GM21529 (cell line): Measurements from ENCODE around the gene PSAPL1.

Source experiments
- ATAC-seq: cut with Tn5 transposase; IDR thresholded peaks from one replicate; pipeline ENCODE4 v1.9.1; 2021; ENCODE audit not compliant: unreplicated experiment

The PSAPL1 gene

DNA sequence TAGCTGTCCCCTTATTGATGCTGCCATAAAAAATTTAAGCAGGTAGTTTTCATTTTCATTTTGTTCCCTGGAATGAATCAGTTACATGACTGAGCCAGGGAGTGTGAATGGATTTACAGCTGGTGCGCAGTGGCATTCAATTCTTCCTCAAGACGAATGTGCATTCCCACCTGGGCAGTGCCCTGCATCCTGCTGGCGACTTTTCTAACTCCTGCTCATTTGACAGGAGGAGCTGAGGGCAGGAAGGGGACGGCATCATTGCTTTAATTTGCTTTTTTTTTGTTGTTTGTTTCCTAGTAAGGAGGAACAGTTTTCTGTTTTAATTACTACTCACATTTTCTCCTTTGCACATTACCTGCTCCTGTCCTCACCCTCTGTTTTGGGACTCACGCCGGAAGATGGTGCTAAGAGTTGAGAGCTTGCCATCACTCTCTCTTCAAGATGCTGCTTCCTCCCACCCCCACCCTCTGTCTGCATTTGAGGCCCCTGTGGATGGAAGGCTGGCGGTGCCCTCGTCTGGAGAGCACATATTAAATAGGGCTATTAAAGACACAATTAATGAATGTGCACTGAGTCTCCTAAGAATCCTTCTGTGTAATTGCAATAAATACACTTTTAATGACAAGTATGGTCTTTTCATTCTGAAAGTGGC lies 35.8 kb downstream of the PSAPL1 start:
- ATAC-seq, result no peak

DNA sequence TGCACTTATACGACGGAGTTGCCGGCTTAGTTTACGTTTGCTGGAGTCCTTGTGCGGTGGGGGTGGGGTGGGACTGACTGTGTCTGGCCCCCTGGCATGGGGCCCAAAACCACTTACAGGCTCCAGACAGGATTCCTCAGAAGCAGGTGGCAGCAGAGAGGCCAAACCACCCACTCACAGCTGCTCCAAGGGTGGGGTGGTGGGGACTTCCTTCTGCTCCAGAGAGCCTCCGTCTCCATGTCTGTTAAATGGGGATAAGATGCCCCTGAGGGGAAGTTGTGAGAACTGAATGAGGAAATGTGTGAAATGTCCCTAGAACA lies 36.7 kb downstream of the PSAPL1 start:
- ATAC-seq, result no peak

DNA sequence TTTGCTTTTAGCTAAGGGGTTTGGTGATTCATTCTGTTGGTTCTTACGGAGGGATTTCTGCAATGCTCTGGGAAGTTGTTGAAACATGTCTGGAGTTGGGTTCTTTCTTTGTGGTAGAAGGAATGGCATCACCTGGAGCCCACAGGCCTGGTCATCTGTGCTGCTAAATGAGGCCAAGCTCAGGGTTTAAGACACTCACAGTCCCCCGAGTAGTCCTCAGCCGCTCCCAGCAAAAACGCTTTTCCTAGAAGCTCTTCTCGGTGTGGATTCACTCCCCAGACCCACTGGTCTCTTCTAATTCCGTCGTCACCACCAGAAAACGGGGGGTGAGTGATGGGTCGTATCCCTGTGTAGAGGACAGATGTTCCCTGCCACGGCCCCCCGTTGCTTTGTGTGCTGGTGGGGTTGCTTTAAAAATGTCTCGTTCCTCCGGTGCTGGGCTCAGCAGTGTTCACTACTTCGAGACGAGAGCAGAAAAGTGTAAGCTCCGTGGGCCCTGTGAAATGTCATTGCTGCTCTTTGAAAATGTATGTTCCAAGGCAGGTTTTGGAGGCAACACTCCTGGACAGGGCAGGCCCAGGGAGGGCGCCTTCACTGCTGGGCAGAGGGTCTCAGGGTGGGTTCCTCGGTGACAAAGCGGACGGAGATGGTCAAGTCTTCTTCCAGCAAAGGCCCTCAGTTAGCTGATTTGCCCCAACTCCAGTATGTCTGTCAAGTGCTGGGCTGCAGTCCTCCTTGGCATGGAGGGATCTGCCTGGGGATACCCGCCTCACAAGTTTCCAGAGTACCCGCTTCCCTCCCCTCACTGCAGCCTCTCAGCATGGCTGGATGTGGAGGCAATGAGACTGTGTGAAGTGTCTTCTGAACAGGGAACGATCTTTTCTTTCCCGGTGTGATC lies 37.3 kb downstream of the PSAPL1 start:
- no peak for ATAC-seq

DNA sequence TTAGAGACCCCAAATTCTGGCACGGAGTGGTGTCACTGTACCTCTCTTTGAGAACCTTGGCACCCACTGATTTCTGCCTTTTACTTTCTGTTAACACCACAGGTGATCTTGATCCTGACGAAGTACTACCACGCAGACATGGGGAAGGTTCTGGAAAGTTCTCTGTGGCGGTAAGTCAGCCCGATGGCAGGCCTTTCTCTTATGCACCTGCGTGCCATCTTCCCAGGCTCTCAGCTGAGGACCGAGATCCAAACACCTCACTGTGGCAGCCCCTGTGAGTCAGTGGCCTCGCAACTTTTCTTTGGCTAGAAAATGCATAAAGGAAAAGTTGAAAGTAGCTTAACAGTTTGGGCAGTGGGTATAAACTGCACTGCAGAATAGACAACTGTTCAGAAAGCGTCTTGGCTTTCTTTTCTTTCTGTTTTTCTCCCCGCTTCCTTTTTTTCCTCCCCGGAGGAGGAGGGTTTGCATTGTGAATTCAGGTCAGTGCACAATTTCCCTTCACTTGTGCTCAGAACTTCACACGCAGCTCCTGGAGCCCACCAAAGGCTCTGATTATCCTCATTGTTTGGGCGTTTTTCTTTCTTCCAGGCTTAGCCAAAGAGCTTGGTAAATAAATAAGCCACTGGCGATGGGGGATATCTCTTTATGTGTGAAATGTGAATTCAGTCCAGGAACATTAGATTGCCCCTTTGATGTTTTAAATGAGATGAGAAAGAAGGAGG lies 38.4 kb downstream of the PSAPL1 start:
- no peak for ATAC-seq

DNA sequence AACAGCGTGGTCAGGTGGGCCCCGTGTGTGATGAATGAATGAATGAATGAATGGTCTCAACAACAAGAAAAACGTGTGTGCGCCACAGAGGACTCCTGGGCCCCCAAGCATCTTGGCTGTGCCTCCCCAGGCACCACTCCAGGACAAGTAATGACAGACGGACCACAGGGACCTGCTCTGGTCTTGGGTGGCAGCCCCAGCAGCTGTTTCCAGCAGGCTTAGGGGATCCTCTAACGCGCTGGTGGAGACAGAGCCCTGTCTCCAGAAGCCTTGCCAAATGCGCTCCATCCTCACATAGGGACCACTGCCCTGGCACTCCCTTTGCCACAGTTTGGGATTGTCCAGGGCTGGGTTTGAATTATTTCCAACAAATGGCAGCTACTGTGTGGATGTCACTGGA lies 39.1 kb downstream of the PSAPL1 start:
- no peak for ATAC-seq

DNA sequence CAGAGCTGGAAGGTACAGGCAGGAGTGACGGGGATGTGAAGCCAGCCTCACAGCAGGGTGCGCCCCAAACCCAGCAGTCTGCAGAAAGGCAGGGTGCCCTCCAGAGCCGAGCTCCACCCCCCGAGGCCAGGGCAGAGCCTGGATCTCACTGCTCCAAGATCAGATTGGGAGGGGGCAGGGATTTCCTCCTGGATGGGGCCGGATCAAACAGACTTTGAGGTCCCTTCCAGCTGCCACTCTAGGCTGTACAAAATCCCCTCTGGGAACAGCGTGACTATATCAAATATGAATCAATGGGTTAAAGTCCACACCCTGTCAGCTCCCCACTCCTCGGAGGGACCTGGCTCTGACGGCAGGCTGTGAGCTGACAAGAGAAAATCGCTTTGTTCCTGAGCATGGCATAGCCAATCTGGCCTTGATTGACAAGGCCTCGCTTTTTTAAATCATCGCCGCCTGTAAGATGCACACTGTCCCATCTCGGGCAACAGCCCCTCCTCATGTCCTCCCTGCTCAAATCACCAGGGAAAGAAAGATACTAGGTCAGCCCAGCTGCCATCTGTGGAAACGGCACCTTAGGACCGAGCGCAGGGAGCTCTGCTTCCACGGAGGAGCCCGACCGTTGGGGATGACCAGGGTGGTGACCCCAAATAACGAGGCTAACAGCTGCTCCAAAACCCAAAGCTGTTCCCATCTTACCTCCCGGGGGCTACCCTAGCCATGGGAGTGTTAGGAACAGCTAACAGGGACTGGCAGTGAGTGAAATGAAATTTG lies 39.9 kb downstream of the PSAPL1 start:
- ATAC-seq, result no peak

DNA sequence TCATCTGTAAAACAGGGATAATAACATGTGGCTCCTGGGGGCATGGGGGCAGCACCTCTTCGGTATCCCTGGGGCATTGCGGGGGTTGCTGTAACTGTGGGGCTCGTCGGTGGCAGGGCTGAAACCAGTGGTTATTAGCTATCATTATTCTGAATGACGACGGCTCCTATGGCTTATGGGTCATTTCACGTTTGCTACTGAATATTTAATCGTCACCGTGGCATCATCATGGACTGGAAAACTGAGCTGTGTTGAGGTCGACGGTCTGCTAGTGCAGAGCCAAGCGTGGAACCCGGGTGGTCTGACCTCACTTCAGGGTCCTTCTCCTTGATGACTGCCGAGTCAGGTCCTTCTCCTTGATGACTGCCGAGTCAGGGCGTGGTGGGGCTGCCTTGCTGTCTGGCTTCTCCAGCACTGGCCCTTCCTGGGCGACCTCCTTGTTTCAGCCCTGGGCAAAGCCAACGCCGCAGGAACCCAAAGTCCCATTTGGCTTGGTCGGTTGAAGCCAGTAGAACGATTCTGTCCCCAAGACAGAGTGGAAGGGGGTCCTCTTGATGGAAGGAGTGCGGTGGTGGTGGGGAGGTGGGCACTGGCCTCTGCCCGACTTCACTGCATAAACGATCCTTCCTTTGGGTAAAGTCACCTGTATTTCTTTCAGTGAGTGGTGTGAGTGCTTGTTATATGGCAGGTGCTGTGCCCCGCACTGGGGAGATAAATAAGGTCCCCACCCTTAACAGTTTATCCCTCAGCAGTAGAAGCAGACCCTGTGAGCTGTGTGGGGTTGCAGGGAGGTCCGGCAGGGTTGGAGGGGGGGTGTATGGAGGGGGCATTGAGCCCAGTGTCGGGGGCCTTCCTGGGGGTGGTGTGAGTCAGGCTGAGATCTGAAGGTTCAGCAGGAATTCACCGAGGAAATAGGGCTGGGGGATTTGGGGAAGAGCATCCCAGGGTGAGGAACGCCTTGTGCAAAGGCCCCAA lies 40.8 kb downstream of the PSAPL1 start:
- ATAC-seq, result no peak

DNA sequence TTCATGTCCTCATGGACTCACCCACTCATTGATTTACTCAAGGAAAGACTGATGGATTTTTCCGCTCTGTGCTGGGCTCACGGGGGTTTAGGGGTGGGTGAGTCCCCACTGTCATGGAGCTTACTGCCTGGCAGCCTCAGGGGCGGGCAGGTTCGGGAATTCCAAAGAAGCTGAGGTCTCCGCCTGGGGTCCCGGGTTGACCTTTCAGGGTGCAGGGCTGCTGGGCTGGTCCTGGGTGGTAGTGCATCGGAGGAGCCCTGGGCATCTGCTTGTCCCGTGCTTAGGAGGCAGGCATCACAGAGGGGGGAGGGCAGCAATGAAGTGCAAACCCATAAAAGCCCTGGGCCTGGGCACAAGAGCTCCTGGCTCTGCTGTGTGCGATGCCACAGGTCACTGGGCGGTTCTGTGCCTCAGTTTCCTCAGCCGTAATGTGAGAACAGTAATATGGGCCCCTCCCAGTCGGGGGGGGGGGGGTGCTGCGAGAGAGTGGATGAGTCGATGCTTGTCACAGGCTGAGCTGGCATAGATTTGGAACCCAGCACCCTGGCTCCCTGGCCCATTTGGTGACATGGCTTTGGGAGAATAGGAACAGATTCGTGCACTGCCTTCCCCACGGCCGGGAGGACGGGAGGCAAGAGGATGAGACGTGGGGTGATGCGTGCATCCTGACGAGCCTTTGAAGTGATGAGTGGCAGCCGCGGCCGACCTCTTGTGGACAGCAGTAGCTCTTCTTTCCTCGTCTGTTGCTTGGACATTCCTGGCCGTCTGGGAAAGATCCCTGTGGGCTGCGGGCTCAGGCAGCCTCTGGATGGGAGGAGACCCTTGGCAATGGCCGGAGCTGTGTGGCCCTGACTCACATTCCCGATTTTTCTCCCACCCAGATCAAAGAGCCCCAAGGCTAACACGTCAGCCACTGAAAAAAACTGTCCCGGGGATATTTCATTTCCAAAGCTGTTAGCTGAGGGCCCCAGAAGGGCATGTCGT lies 42.0 kb downstream of the PSAPL1 start:
- ATAC-seq, result no peak

DNA sequence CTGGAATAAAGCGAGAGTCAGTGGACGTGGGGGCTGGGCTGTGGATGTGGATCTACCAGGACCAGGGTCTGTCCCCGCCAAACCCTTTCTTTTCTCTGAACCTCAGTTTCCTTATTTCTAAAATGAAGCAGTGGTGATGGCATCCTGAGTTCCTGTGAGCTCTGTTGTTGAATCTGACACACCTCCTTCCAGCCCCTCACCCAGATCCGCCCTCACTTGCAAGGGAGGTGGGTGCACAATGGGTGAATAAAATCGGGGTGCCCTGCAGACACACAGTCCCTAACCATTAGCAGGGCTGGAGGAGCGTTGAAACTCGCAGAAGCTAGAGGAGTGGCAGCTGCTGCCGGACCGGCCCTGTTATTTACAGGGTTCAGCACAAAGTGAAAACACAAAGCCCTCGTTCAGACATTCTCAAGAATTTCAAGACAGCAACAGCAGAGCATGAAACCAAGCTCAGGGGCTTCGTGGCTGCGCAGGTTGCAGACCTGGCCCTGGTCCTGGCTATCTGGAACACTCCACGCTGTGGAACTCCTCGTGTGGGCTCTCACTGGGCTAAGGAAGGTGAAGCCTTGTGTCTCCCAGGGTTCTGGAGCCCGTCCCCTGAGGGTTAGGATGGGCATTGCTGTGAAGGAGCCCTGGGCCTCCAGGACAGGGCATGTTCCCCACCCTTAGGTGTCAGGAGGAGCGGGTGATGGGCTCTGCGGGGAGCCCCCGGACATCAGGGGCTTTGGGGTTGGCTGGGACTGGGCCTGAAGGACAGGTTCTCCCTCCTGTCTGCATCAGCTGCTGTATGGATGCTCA lies 42.9 kb downstream of the PSAPL1 start:
- no peak for ATAC-seq

DNA sequence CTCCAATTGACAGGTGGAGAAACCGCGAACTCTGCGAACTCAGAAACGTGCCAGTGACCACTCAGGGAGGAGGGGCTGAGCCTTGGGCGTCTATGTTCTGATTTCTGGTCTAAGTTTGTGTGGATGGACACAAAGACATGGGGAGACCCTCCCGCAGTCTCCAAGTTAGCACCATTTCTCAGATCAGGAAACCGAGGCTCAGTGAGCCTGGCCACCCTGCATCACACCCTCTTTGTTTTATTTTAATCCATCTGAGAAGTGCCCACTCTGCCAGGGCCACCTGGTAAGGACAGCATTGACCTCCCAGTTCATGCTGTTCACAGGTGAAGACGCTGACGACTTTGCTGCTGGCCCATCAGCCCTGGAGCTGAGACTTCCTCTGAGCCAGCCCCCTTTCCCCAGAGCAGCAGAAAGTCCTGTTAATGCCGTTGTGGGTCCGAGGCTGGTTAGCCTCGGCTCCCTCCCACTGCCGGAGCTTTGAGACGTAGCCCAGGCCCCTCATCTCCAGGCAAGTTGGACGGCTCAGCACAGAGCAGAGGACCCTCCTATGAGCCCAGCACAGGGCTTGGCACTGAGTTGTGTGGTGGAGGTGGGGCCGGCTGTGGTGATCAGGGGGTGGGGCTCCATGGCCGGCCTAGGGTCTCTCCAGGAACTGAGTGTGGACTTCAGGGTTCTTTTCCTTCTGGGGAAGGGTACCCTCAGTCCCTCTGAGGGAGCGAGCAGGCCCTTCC lies 43.7 kb downstream of the PSAPL1 start:
- no peak for ATAC-seq

DNA sequence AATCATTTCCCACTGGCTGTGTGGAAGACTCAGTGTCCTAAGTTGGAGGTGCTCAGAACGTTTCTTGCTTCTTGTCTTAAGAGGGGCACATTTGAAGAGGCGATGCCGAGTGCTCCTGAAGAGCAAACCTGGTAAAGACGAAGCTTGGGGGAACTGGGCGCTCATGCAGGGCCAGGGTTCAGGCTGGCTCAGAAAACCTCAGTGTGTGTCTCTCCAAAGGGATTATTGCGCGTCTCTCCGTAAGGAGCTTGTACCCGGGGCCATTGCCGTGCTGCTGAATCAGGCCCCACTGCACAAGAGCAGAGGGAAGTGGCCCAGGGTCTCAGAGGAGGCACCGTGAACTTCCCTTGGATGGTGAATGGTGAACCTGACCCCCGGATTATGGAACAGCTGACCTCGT lies 44.4 kb downstream of the PSAPL1 start:
- no peak for ATAC-seq

DNA sequence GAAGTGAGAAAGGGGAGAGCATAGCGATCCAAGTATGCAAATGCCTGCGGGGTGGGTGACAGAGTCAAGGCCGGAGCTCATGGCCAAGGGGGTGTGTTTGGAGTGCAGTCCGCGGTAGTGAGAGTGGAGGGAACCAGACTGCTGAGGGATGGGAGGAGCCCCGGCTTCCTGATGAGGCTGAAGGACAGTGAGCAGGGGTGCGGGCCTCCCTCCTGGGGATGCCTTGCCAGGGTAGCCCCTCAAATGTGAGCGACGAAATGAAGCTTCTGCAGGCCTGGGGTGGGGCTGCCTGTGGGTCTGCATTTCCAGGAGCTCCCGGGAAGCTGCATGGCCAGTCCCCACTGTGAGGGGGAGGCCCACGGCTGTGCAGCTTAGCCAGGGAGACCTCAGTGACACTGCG lies 45.0 kb downstream of the PSAPL1 start:
- ATAC-seq, result no peak

DNA sequence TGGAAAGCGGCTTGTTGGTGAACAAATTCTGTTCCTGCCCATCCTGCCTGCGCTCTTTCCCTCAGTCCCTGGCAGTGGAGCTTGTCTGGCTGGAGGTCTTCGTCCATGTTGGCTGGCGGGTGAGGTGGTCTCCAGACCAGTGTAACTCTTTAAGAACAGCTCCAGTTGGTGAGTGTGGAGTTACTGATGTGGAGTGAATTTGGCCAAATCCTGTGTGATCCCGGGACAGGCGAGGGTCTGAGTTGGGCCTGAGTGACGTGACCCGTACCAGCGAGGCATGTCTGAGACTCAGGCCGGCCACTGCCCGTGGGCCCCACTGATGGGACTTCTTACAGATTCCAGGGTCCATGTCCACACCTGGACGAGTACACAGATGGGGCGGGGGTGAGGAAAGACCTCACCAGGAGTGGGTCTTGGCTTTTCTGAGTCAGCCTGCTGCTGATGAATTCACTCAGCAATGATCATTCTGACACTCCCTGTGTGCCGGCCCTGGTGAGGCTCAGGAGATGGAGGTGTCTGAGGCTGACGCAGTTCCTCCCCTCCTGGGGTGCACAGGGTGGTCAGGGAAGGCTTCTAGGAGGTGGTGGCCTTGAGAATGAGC lies 45.5 kb downstream of the PSAPL1 start:
- no peak for ATAC-seq

DNA sequence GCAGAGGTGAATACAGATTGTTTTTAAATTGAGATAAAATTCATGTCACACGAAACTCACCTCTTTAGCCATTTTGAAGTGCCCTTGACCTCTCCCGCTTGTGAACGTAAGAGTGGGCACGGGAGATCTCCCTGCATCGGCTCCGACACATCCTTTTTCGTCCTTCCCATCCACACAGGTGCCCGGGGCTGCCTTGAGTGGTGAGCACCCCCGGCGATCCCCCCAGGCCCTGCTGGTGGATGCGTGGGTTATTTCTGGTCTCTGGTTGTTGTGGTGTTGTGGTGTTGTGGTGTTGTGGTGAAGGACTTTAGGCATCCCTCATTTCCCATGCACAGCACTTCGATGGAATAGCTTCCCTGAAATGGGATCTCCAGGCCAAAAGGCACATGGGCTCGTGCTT lies 46.1 kb downstream of the PSAPL1 start:
- no peak for ATAC-seq

DNA sequence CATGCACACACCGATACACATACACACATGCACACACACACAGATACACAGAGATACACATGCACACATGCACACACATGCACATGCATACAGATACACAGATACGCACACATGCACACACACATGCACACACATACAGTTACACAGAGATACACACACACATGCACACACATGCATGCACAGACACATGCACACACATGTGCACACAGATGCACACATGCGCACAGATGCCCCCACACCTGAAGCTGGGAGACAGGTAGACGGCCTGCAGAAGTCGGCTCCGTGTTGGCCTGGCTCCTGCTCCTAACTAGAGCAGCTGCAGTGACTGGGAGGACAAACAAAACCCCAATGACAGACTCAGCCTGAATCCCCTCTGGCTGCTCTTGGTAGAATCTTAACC lies 46.8 kb downstream of the PSAPL1 start:
- ATAC-seq, result no peak

DNA sequence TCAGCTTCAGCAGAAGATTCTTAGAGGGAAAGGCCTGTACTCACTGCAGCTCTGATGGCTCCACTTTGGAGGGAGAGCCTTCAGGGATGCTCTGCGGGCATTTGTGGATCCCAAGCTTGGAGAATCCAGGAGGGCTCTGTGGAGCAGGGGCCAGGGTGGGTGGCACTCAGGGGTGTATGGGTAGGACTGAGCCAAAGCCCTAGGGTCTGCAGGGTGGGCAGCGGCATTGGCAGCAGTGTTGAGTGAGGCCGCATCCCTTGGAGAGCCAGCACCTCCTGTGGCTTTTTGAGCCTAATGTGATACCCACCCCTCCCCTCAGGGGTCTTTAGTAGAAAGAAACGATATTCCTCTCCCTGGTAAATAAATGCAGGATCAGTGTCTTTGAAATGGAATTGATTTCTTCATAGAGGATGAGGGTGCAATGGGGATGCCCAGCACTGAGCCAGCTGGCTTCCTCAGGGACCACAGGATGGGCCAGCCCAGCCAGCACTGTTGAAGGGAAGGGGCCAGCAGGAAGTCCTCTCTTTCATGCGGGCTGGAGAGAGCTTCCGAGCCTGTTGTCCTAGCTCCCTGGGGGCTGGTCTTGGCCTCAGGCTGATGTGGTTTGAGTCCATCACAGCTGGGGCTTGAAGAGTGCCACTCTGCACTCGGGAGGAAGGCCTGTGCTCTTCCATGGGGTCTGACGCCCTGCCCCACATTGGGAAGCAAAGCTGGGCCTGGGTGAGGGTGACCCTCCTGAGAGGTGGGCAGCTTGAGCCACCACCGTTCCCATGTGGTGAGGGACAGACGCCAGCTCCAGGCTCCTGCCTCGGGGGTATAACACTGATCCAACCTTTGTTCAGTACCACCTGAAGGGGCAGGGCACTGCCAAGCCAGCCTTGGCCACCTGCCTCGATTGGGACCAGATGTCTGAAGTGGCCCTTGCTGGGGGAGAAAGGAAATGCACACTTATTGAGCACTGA lies 49.5 kb downstream of the PSAPL1 start:
- no peak for ATAC-seq
